ENCODE measurements around the gene CHRM4. TPM values are rescaled to one million over a fixed set of nuclear protein-coding genes. Genes with fewer than 3 reads are reported as not detected.

CHRM4 gene
- total RNA-seq, 1 experiment from 2014 or later: 0.27 TPM

- BruUV-seq (replicated peaks): no TSS peak
- Mint-ChIP-seq H3K27me3 (ENCODE audit: insufficient read depth, unreplicated experiment) (peaks cover 12% of the 10 kb centered on the region), H3K36me3 (ENCODE audit: insufficient read depth, unreplicated experiment) (peaks cover 35% of the 10 kb centered on the region), H3K9me3 (ENCODE audit: unreplicated experiment) (no peaks in the 10 kb centered on the region), H3K4me3 (ENCODE audit: unreplicated experiment) (no peak overlapping the region), H3K27ac (ENCODE audit: unreplicated experiment) (no peak overlapping the region), H3K4me1 (ENCODE audit: low read depth, unreplicated experiment) (peaks cover 10% of the 10 kb centered on the region)
- Histone ChIP-seq H3K36me3 (ENCODE audit: control insufficient read depth, insufficient read depth, low read length) (no peaks in the 10 kb centered on the region; the same call in 1 of the 2 replicates), H3K4me1 (peaks cover 19% of the 10 kb centered on the region), H3K9me3 (no peaks in the 10 kb centered on the region), H3K4me3 (ENCODE audit: low read depth, low read length) (no peak overlapping the region), H3K27me3 (replicated peaks; ENCODE audit: control insufficient read depth, insufficient read depth, low read length) (peaks cover 6% of the 10 kb centered on the region)
- ChIA-PET POLR2A (no interaction called here), CTCF (interaction anchor here (1.2 kb wide), 1 partner anchor 21 kb away, joined by 3 read pairs; no protein-coding TSS in a partner anchor)
- TF ChIP-seq, protein P1, sequence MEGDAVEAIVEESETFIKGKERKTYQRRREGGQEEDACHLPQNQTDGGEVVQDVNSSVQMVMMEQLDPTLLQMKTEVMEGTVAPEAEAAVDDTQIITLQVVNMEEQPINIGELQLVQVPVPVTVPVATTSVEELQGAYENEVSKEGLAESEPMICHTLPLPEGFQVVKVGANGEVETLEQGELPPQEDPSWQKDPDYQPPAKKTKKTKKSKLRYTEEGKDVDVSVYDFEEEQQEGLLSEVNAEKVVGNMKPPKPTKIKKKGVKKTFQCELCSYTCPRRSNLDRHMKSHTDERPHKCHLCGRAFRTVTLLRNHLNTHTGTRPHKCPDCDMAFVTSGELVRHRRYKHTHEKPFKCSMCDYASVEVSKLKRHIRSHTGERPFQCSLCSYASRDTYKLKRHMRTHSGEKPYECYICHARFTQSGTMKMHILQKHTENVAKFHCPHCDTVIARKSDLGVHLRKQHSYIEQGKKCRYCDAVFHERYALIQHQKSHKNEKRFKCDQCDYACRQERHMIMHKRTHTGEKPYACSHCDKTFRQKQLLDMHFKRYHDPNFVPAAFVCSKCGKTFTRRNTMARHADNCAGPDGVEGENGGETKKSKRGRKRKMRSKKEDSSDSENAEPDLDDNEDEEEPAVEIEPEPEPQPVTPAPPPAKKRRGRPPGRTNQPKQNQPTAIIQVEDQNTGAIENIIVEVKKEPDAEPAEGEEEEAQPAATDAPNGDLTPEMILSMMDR (IDR thresholded peaks at IDR 0.05; ENCODE audit: insufficient read depth in 1 of 2, low read depth in 1 of 2, low read length in 1 of 2, severe bottlenecking in 1 of 2, unreplicated experiment in 1 of 2): no peak
- intact Hi-C loops (cut with micrococcal nuclease; ENCODE audit: unreplicated experiment): no loop called here
- DNase-seq: no peak
Measured at GRCh38 chr11:46386674-46387073, 4.9 kb downstream of the CHRM4 start.

DNA sequence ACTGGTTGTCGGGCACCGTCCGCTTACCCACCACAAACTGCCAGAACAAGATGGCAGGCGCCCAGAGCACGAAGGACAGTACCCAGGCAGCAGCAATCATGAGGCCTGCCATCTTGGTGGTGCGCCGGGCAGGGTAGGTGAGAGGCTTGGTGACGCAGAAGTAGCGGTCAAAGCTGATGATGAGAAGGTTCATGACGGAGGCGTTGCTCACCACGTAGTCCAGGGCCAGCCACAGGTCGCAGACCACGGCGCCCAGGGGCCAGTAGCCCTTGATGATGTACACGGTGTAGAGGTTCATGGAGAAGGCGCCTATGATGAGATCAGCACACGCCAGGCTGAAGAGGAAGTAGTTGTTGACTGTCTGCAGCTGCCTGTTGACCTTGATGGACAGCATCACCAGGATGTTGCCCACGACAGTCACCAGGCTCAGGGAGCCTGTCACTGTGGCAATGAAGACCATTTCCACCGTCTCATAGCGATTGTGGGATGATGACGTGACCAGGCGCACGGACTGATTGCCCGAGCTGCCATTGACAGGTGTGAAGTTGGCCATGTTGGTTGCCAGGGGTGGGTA, 5.5 kb downstream of the CHRM4 start:
- POLR2A ChIA-PET: no interaction called here
- BruUV-seq (replicated peaks): no TSS peak
- no peaks in the 10 kb centered on the region for H3K9me3 Mint-ChIP-seq (ENCODE audit: unreplicated experiment)
- CTCF ChIA-PET: interaction anchor here (1.2 kb wide), 1 partner anchor 21 kb away, joined by 3 read pairs; no protein-coding TSS in a partner anchor
- Histone ChIP-seq H3K27me3 (replicated peaks; ENCODE audit: control insufficient read depth, insufficient read depth, low read length) (peaks cover 6% of the 10 kb centered on the region), H3K4me3 (ENCODE audit: low read depth, low read length) (no peak overlapping the region), H3K4me1 (peaks cover 19% of the 10 kb centered on the region), H3K36me3 (ENCODE audit: control insufficient read depth, insufficient read depth, low read length) (no peaks in the 10 kb centered on the region; the same call in 1 of the 2 replicates), H3K9me3 (no peaks in the 10 kb centered on the region)
- intact Hi-C loops (cut with micrococcal nuclease; ENCODE audit: unreplicated experiment): no loop called here
- peaks cover 12% of the 10 kb centered on the region for H3K27me3 Mint-ChIP-seq (ENCODE audit: insufficient read depth, unreplicated experiment)
- peaks cover 10% of the 10 kb centered on the region for H3K4me1 Mint-ChIP-seq (ENCODE audit: low read depth, unreplicated experiment)
- no peak overlapping the region for H3K4me3 Mint-ChIP-seq (ENCODE audit: unreplicated experiment)
- TF ChIP-seq, protein P1 (IDR thresholded peaks at IDR 0.05; ENCODE audit: insufficient read depth in 1 of 2, low read depth in 1 of 2, low read length in 1 of 2, severe bottlenecking in 1 of 2, unreplicated experiment in 1 of 2): no peak
- no peak for DNase-seq
- H3K36me3 Mint-ChIP-seq (ENCODE audit: insufficient read depth, unreplicated experiment): peaks cover 40% of the 10 kb centered on the region
- H3K27ac Mint-ChIP-seq (ENCODE audit: unreplicated experiment): no peak overlapping the region

GRCh38 chr11:46385169-46386004, 6.2 kb downstream of the CHRM4 start:
- intact Hi-C loops (cut with micrococcal nuclease; ENCODE audit: unreplicated experiment): no loop called here
- H3K27me3 Mint-ChIP-seq (ENCODE audit: insufficient read depth, unreplicated experiment): peaks cover 12% of the 10 kb centered on the region
- TF ChIP-seq, protein P1 (IDR thresholded peaks at IDR 0.05; ENCODE audit: insufficient read depth in 1 of 2, low read depth in 1 of 2, low read length in 1 of 2, severe bottlenecking in 1 of 2, unreplicated experiment in 1 of 2): no peak
- Histone ChIP-seq H3K27me3 (replicated peaks; ENCODE audit: control insufficient read depth, insufficient read depth, low read length) (peaks cover 3% of the 10 kb centered on the region), H3K4me3 (ENCODE audit: low read depth, low read length) (no peak overlapping the region), H3K4me1 (peaks cover 15% of the 10 kb centered on the region), H3K9me3 (no peaks in the 10 kb centered on the region), H3K36me3 (ENCODE audit: control insufficient read depth, insufficient read depth, low read length) (no peaks in the 10 kb centered on the region; the same call in 1 of the 2 replicates)
- H3K27ac Mint-ChIP-seq (ENCODE audit: unreplicated experiment): no peak overlapping the region
- peaks cover 41% of the 10 kb centered on the region for H3K36me3 Mint-ChIP-seq (ENCODE audit: insufficient read depth, unreplicated experiment)
- POLR2A ChIA-PET: no interaction called here
- H3K4me3 Mint-ChIP-seq (ENCODE audit: unreplicated experiment): no peak overlapping the region
- H3K4me1 Mint-ChIP-seq (ENCODE audit: low read depth, unreplicated experiment): peaks cover 10% of the 10 kb centered on the region
- no TSS peak for BruUV-seq (replicated peaks)
- no peaks in the 10 kb centered on the region for H3K9me3 Mint-ChIP-seq (ENCODE audit: unreplicated experiment)
- no peak for DNase-seq
- CTCF ChIA-PET: no interaction called here

Measured in Caco-2 (cell line).